HL-60/S4 treated with retinoic acid at 250 ng/mL for 4 days and 3 days (cell line): Measurements from ENCODE around the gene SOX1.

ENCODE experiments used
- in situ Hi-C: fragments of 300-500 bp; cut with MboI; formaldehyde crosslinking; loops from 2 replicates; pipeline ENCODE4 v1.7.0; 2022; ENCODE audit warnings: low sequenced_read_pairs

The SOX1 gene

GRCh38 chr13:112071723-112072533 is 5.0 kb downstream of the SOX1 start:
- in situ Hi-C loops = no loop called here

GRCh38 chr13:112072534-112073244 is 5.7 kb downstream of the SOX1 start:
- in situ Hi-C loops = no loop called here

- in situ Hi-C loops = no loop called here
Measured at GRCh38 chr13:112073245-112074138, 6.5 kb downstream of the SOX1 start.

- in situ Hi-C loops = no loop called here
Measured at GRCh38 chr13:112074139-112074865, 7.4 kb downstream of the SOX1 start.

GRCh38 chr13:112077729-112078128 is 10.8 kb downstream of the SOX1 start:
- in situ Hi-C loops = no loop called here

- in situ Hi-C loops = no loop called here
Measured at GRCh38 chr13:112078216-112078615, 11.3 kb downstream of the SOX1 start.

GRCh38 chr13:112078879-112079531 is 12.1 kb downstream of the SOX1 start:
- in situ Hi-C loops = no loop called here

GRCh38 chr13:112079696-112080095 is 12.7 kb downstream of the SOX1 start:
- in situ Hi-C loops = no loop called here

- in situ Hi-C loops = no loop called here
Measured at GRCh38 chr13:112083971-112084370, 17.0 kb downstream of the SOX1 start.

GRCh38 chr13:112092453-112092852 is 25.5 kb downstream of the SOX1 start:
- in situ Hi-C loops = no loop called here

- in situ Hi-C loops = no loop called here
Measured at GRCh38 chr13:112095354-112095753, 28.4 kb downstream of the SOX1 start.

GRCh38 chr13:112096959-112097358 is 30.0 kb downstream of the SOX1 start:
- in situ Hi-C loops = no loop called here

GRCh38 chr13:112097770-112098169 is 30.8 kb downstream of the SOX1 start:
- in situ Hi-C loops = no loop called here

GRCh38 chr13:112098699-112099098 is 31.8 kb downstream of the SOX1 start:
- in situ Hi-C loops = no loop called here

GRCh38 chr13:112101360-112101930 is 34.5 kb downstream of the SOX1 start:
- in situ Hi-C loops = no loop called here

GRCh38 chr13:112102243-112102642 is 35.3 kb downstream of the SOX1 start:
- in situ Hi-C loops = no loop called here

- in situ Hi-C loops = no loop called here
Measured at GRCh38 chr13:112103260-112103838, 36.4 kb downstream of the SOX1 start.

GRCh38 chr13:112103961-112104880 is 37.3 kb downstream of the SOX1 start:
- in situ Hi-C loops = no loop called here
